Mesenchymal stem cell (in vitro differentiated cells and primary cell): Measurements from ENCODE around the gene HNRNPLL.

ENCODE experiments used
- DNase-seq: peaks from one replicate; pipeline ENCODE4 v3.0.0-alpha.2; 2013
- H2AFZ ChIP-seq: one replicate; pipeline ENCODE4 v1.6.1; 2013; ENCODE audit warnings: low read depth, mild to moderate bottlenecking, control low read depth, inconsistent platforms, low read length, moderate library complexity
- H2AK5ac ChIP-seq: 2 replicates; pipeline ENCODE4 v1.6.1; 2013; ENCODE audit warnings: low read length, moderate library complexity, mild to moderate bottlenecking, inconsistent platforms; ENCODE audit not compliant: severe bottlenecking
- H2BK120ac ChIP-seq: one replicate; pipeline ENCODE4 v1.6.1; 2013; ENCODE audit warnings: low read depth, mild to moderate bottlenecking, inconsistent platforms, low read length, moderate library complexity
- H2BK12ac ChIP-seq, 2 experiments: one replicate each; pipeline ENCODE4 v1.6.1; 2013; ENCODE audit warnings: inconsistent platforms in 2 of 2, low read length in 2 of 2, mild to moderate bottlenecking in 2 of 2, moderate library complexity in 2 of 2, control low read depth in 1 of 2
- H2BK15ac ChIP-seq: one replicate; pipeline ENCODE4 v1.6.1; 2013; ENCODE audit warnings: mild to moderate bottlenecking, low read depth, inconsistent platforms; ENCODE audit not compliant: poor library complexity, severe bottlenecking
- H2BK5ac ChIP-seq: 2 replicates; pipeline ENCODE4 v1.6.1; 2013; ENCODE audit warnings: low read depth, mild to moderate bottlenecking, low read length, control low read depth, inconsistent platforms; ENCODE audit not compliant: poor library complexity, severe bottlenecking
- H3K14ac ChIP-seq, 2 experiments: one replicate each; pipeline ENCODE4 v1.6.1; 2013; ENCODE audit warnings: inconsistent platforms in 2 of 2, low read length in 2 of 2, control low read depth in 1 of 2, mild to moderate bottlenecking in 1 of 2, moderate library complexity in 1 of 2
- H3K18ac ChIP-seq, 2 experiments: one replicate each; pipeline ENCODE4 v1.6.1; 2013; ENCODE audit warnings: inconsistent platforms in 2 of 2, low read length in 2 of 2, control low read depth in 1 of 2, low read depth in 1 of 2, mild to moderate bottlenecking in 1 of 2
- H3K23ac ChIP-seq, 2 experiments: one replicate each; pipeline ENCODE4 v1.6.1; 2013; ENCODE audit warnings: inconsistent platforms in 2 of 2, low read length in 2 of 2, mild to moderate bottlenecking in 2 of 2, moderate library complexity in 2 of 2, control low read depth in 1 of 2
- H3K27ac ChIP-seq: 2 replicates; pipeline ENCODE4 v1.5.1; 2013; ENCODE audit warnings: mild to moderate bottlenecking, moderate library complexity, low read length, control low read depth, inconsistent platforms; ENCODE audit not compliant: poor library complexity, severe bottlenecking
- H3K27me3 ChIP-seq, 2 experiments: 2 replicates each; pipeline versions ENCODE4 v1.6.1 to v1.7.0; 2013; ENCODE audit warnings: low read length in 2 of 2, mild to moderate bottlenecking in 2 of 2, moderate library complexity in 2 of 2, control low read depth in 1 of 2, inconsistent platforms in 1 of 2; ENCODE audit not compliant: control insufficient read depth in 1 of 2, insufficient read depth in 1 of 2
- H3K36me3 ChIP-seq, 2 experiments: 2 replicates each; pipeline versions ENCODE4 v1.6.1 to v1.7.0; 2013; ENCODE audit warnings: low read length in 2 of 2, control low read depth in 1 of 2, inconsistent platforms in 1 of 2, low read depth in 1 of 2, mild to moderate bottlenecking in 1 of 2; ENCODE audit not compliant: insufficient read depth in 2 of 2, control insufficient read depth in 1 of 2
- H3K4ac ChIP-seq, 2 experiments: one replicate each; pipeline ENCODE4 v1.6.1; 2013; ENCODE audit warnings: inconsistent platforms in 2 of 2, low read length in 2 of 2, mild to moderate bottlenecking in 2 of 2, moderate library complexity in 2 of 2, control low read depth in 1 of 2, low read depth in 1 of 2
- H3K4me1 ChIP-seq: 2 replicates; pipeline ENCODE4 v1.6.1; 2013; ENCODE audit warnings: low read depth, low read length, control low read depth; ENCODE audit not compliant: control insufficient read depth, insufficient read depth
- H3K4me2 ChIP-seq: 2 replicates; pipeline ENCODE4 v1.6.1; 2013; ENCODE audit warnings: low read length, mild to moderate bottlenecking, inconsistent platforms; ENCODE audit not compliant: poor library complexity, severe bottlenecking
- H3K4me3 ChIP-seq, 2 experiments: 2 replicates each; pipeline versions ENCODE4 v1.5.1 to v1.7.0; 2013; ENCODE audit warnings: low read length in 2 of 2, mild to moderate bottlenecking in 2 of 2, control low read depth in 1 of 2, low read depth in 1 of 2; ENCODE audit not compliant: insufficient read depth in 1 of 2
- H3K79me1 ChIP-seq: replicated peaks from 2 replicates; pipeline ENCODE4 v1.6.1; 2013; ENCODE audit warnings: mild to moderate bottlenecking, control low read depth, low read length, inconsistent platforms; ENCODE audit not compliant: poor library complexity, severe bottlenecking
- H3K9ac ChIP-seq: 2 replicates; pipeline ENCODE4 v1.7.0; 2013; ENCODE audit warnings: mild to moderate bottlenecking, low read length, moderate library complexity
- H3K9me3 ChIP-seq: 2 replicates; pipeline ENCODE4 v1.7.0; 2013; ENCODE audit warnings: mild to moderate bottlenecking, low read length; ENCODE audit not compliant: control insufficient read depth
- H4K8ac ChIP-seq: one replicate; pipeline ENCODE4 v1.6.1; 2013; ENCODE audit warnings: inconsistent platforms, mild to moderate bottlenecking, low read length, moderate library complexity
- H4K91ac ChIP-seq: one replicate; pipeline ENCODE4 v1.6.1; 2013; ENCODE audit warnings: mild to moderate bottlenecking, low read length, inconsistent platforms
- WGBS: methylation state at CpG from one replicate; pipeline ENCODE4 v1.1.7; 2013; ENCODE audit warnings: mixed read lengths; 5-methylcytosine and 5-hydroxymethylcytosine counted together

Gene HNRNPLL

GRCh38 chr2:38598991-38599295, 3.8 kb downstream of the HNRNPLL start:
- H2AFZ ChIP-seq: no peak overlapping the region
- peak overlapping the region in 1 of 2 experiments; percentile 82 for H3K4me3 ChIP-seq
- H3K4me1 ChIP-seq: peaks cover 4% of the 10 kb centered on the region
- H2AK5ac ChIP-seq: no peak overlapping the region
- H2BK120ac ChIP-seq: no peak overlapping the region
- no peak overlapping the region for H3K18ac ChIP-seq
- peak; percentile 50 for DNase-seq
- H3K36me3 ChIP-seq: no peaks in the 10 kb centered on the region
- peak overlapping the region; percentile 86 for H3K9ac ChIP-seq
- H3K23ac ChIP-seq: no peak overlapping the region
- H4K8ac ChIP-seq: no peak overlapping the region
- no peak overlapping the region for H3K4ac ChIP-seq
- 30% methylated on average over 1 of the region's 1 CpG for WGBS
- H3K4me2 ChIP-seq: no peak overlapping the region
- no peak overlapping the region for H2BK5ac ChIP-seq
- no peak overlapping the region for H4K91ac ChIP-seq
- H2BK15ac ChIP-seq: no peak overlapping the region
- H3K14ac ChIP-seq: no peak overlapping the region
- H3K79me1 ChIP-seq: peaks cover 2% of the 10 kb centered on the region
- no peak overlapping the region for H2BK12ac ChIP-seq
- H3K9me3 ChIP-seq: no peaks in the 10 kb centered on the region
- no peaks in the 10 kb centered on the region for H3K27me3 ChIP-seq
- H3K27ac ChIP-seq: no peak overlapping the region

GRCh38 chr2:38598200-38598990, 4.3 kb downstream of the HNRNPLL start:
- peak; percentile 49 for DNase-seq
- Histone ChIP-seq H2BK120ac (no peak overlapping the region), H3K4me2 (no peak overlapping the region), H2AK5ac (no peak overlapping the region), H3K23ac (no peak overlapping the region), H4K8ac (no peak overlapping the region), H3K18ac (no peak overlapping the region), H3K27me3 (no peaks in the 10 kb centered on the region), H3K9me3 (no peaks in the 10 kb centered on the region), H3K27ac (no peak overlapping the region), H3K4me1 (peaks cover 8% of the 10 kb centered on the region), H2BK15ac (no peak overlapping the region), H2BK5ac (no peak overlapping the region), H2BK12ac (no peak overlapping the region), H4K91ac (no peak overlapping the region), H3K14ac (no peak overlapping the region), H2AFZ (no peak overlapping the region), H3K4ac (no peak overlapping the region), H3K36me3 (no peaks in the 10 kb centered on the region), H3K9ac (peak overlapping the region; percentile 86), H3K79me1 (peaks cover 2% of the 10 kb centered on the region), H3K4me3 (no peak overlapping the region)
- 78% methylated on average over 4 of the region's 5 CpGs for WGBS

GRCh38 chr2:38597115-38597514, 5.6 kb downstream of the HNRNPLL start:
- H3K4me3 ChIP-seq: no peak overlapping the region
- no peak overlapping the region for H3K14ac ChIP-seq
- no peaks in the 10 kb centered on the region for H3K9me3 ChIP-seq
- peaks cover 8% of the 10 kb centered on the region for H3K4me1 ChIP-seq
- no peak overlapping the region for H2AFZ ChIP-seq
- H2AK5ac ChIP-seq: no peak overlapping the region
- no peak overlapping the region for H3K4me2 ChIP-seq
- H3K27me3 ChIP-seq: no peaks in the 10 kb centered on the region
- no peaks in the 10 kb centered on the region for H3K36me3 ChIP-seq
- H3K9ac ChIP-seq: no peak overlapping the region
- 98% methylated on average over 3 of the region's 5 CpGs for WGBS
- H2BK120ac ChIP-seq: no peak overlapping the region
- no peak overlapping the region for H3K4ac ChIP-seq
- no peak overlapping the region for H3K18ac ChIP-seq
- H4K91ac ChIP-seq: no peak overlapping the region
- H2BK5ac ChIP-seq: no peak overlapping the region
- H3K23ac ChIP-seq: no peak overlapping the region
- no peak for DNase-seq
- H2BK12ac ChIP-seq: no peak overlapping the region
- no peak overlapping the region for H4K8ac ChIP-seq
- no peak overlapping the region for H3K27ac ChIP-seq
- H2BK15ac ChIP-seq: no peak overlapping the region
- H3K79me1 ChIP-seq: peaks cover 2% of the 10 kb centered on the region

GRCh38 chr2:38596229-38596628, 6.5 kb downstream of the HNRNPLL start:
- Histone ChIP-seq H3K9ac (no peak overlapping the region), H2BK12ac (no peak overlapping the region)

More at GRCh38 chr2:38596229-38596628, 6.5 kb downstream of the HNRNPLL start:
- Histone ChIP-seq H3K4me1 (peaks cover 8% of the 10 kb centered on the region), H3K36me3 (no peaks in the 10 kb centered on the region), H3K27me3 (no peaks in the 10 kb centered on the region), H3K27ac (no peak overlapping the region), H3K4me2 (no peak overlapping the region), H4K8ac (no peak overlapping the region), H3K23ac (no peak overlapping the region), H3K4me3 (no peak overlapping the region), H3K4ac (no peak overlapping the region), H4K91ac (no peak overlapping the region), H3K14ac (no peak overlapping the region), H2BK5ac (no peak overlapping the region), H2BK15ac (no peak overlapping the region), H3K79me1 (peaks cover 5% of the 10 kb centered on the region), H2BK120ac (no peak overlapping the region), H3K9me3 (no peaks in the 10 kb centered on the region), H3K18ac (no peak overlapping the region), H2AK5ac (no peak overlapping the region), H2AFZ (no peak overlapping the region)
- WGBS: 99% methylated on average over 6 of the region's 6 CpGs
- no peak for DNase-seq
